Peyer's patch (tissue), 4 donors: ENCODE measurements around the gene NIN.

ENCODE experiments used
- POLR2A ChIP-seq, 2 donors: fragments of 450-650 bp; IDR thresholded peaks; one replicate each; pipeline ENCODE4 v1.5.1; 2017; ENCODE audit warnings: antibody characterized with exemption in 2 of 2, mild to moderate bottlenecking in 2 of 2, moderate library complexity in 2 of 2
- TF ChIP-seq, protein P1 (sequence below), 6 experiments: fragments of 450-650 bp in 4 of 6; fragments of 200-600 bp in 2 of 6; sonication (generic) in 1 of 6; IDR thresholded peaks; one replicate each; pipeline ENCODE4 v1.5.1; 2017 to 2019; ENCODE audit warnings: antibody characterized with exemption in 6 of 6, mild to moderate bottlenecking in 3 of 6, moderate library complexity in 1 of 6

DNA sequence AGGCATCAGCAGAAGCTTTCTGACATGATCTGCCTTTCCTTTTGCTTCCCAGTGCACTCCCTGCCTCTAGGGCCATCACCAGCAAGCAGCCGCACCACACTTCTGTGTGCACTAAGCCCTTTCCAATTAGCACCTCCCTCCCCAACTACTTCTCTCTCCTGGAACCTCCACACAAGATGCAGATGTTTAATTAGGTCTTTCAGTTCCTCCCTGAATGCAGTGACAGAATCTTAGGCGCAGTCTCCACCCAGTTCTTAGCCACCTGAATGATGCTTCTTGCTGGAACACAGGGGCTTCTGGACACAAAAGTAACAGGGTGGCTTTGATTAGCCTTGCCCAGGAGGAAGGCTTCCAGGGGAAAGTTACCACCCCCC lies 32.9 kb downstream of the NIN start:
- TF ChIP-seq, protein P1, sequence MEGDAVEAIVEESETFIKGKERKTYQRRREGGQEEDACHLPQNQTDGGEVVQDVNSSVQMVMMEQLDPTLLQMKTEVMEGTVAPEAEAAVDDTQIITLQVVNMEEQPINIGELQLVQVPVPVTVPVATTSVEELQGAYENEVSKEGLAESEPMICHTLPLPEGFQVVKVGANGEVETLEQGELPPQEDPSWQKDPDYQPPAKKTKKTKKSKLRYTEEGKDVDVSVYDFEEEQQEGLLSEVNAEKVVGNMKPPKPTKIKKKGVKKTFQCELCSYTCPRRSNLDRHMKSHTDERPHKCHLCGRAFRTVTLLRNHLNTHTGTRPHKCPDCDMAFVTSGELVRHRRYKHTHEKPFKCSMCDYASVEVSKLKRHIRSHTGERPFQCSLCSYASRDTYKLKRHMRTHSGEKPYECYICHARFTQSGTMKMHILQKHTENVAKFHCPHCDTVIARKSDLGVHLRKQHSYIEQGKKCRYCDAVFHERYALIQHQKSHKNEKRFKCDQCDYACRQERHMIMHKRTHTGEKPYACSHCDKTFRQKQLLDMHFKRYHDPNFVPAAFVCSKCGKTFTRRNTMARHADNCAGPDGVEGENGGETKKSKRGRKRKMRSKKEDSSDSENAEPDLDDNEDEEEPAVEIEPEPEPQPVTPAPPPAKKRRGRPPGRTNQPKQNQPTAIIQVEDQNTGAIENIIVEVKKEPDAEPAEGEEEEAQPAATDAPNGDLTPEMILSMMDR (IDR thresholded peaks at IDR 0.05), result no peak
- no peak for TF ChIP-seq POLR2A (IDR thresholded peaks at IDR 0.05)
